Stimulated activated CD4-positive, alpha-beta T cell treated with anti-CD3 and anti-CD28 coated beads, Interleukin-1b, Interleukin-23, amount 100 ng/mL, for 48 hours (primary cell): ENCODE results near the gene UNC93A.
"Not testable (repeated sequence)": the region's sequence is repeated elsewhere in the genome, so short reads cannot be mapped to it uniquely, and the experiment has no call there.

Experiments
- DNase-seq: peaks from one replicate; pipeline ENCODE4 v3.0.0-alpha.2; 2020

Gene UNC93A

GRCh38 chr6:167317172-167317571 lies 26.1 kb downstream of the UNC93A start:
- no peak for DNase-seq

- not testable (repeated sequence) for DNase-seq
These were observed 27.2 kb downstream of the UNC93A start for GRCh38 chr6:167318354-167318753.

GRCh38 chr6:167318856-167319255 lies 27.7 kb downstream of the UNC93A start:
- not testable (repeated sequence) for DNase-seq

GRCh38 chr6:167319856-167320753 lies 29.0 kb downstream of the UNC93A start:
- not testable (repeated sequence) for DNase-seq

- not testable (repeated sequence) for DNase-seq
These were observed 29.6 kb downstream of the UNC93A start for GRCh38 chr6:167320754-167321056.

- not testable (repeated sequence) for DNase-seq
These were observed 30.1 kb downstream of the UNC93A start for GRCh38 chr6:167321185-167321584.

GRCh38 chr6:167323111-167323510 lies 32.0 kb downstream of the UNC93A start:
- DNase-seq, result no peak

- no peak for DNase-seq
These were observed 33.0 kb downstream of the UNC93A start for GRCh38 chr6:167324111-167324510.

GRCh38 chr6:167325766-167326165 lies 34.7 kb downstream of the UNC93A start:
- DNase-seq, result no peak

- DNase-seq, result no peak
These were observed 36.3 kb downstream of the UNC93A start for GRCh38 chr6:167327391-167327790.

GRCh38 chr6:167328086-167328485 lies 37.0 kb downstream of the UNC93A start:
- DNase-seq, result no peak

GRCh38 chr6:167329014-167329413 lies 37.9 kb downstream of the UNC93A start:
- peak; percentile 28 for DNase-seq

- DNase-seq, result no peak
These were observed 39.6 kb downstream of the UNC93A start for GRCh38 chr6:167330750-167331149.

GRCh38 chr6:167331565-167331964 lies 40.5 kb downstream of the UNC93A start:
- DNase-seq, result no peak

- DNase-seq, result no peak
These were observed 45.9 kb downstream of the UNC93A start for GRCh38 chr6:167336844-167337630.

GRCh38 chr6:167337675-167338449 lies 46.7 kb downstream of the UNC93A start:
- DNase-seq, result no peak

- no peak for DNase-seq
These were observed 47.5 kb downstream of the UNC93A start for GRCh38 chr6:167338541-167339117.

GRCh38 chr6:167341038-167341583 lies 50.0 kb downstream of the UNC93A start:
- no peak for DNase-seq

- DNase-seq, result no peak
These were observed 50.8 kb downstream of the UNC93A start for GRCh38 chr6:167341665-167342655.

- no peak for DNase-seq
These were observed 51.9 kb downstream of the UNC93A start for GRCh38 chr6:167342879-167343610.

- DNase-seq, result no peak
These were observed 54.2 kb downstream of the UNC93A start for GRCh38 chr6:167345348-167345747.
